Colonic mucosa (tissue), 4 donors: Measurements from ENCODE around the gene CETN3. TPM values are rescaled to one million over a fixed set of nuclear protein-coding genes. Genes with fewer than 3 reads are reported as not detected.

ENCODE experiments used
- DNase-seq: peaks from one replicate; pipeline ENCODE4 v3.0.0-alpha.2; 2020
- H3K27ac ChIP-seq: fragments of 200-600 bp; one replicate; pipeline ENCODE4 v1.8.0; 2021
- H3K27me3 ChIP-seq: fragments of 200-600 bp; one replicate; pipeline ENCODE4 v1.8.0; 2021
- H3K36me3 ChIP-seq: fragments of 200-600 bp; one replicate; pipeline ENCODE4 v1.8.0; 2021
- H3K4me1 ChIP-seq: fragments of 200-600 bp; one replicate; pipeline ENCODE4 v1.8.0; 2021; ENCODE audit warnings: mild to moderate bottlenecking
- H3K4me3 ChIP-seq: fragments of 200-600 bp; one replicate; pipeline ENCODE4 v1.8.0; 2021
- H3K9ac ChIP-seq, 2 donors: one replicate each; pipeline ENCODE4 v1.7.0; 2013; ENCODE audit warnings: control low read depth in 2 of 2, low read depth in 2 of 2, low read length in 2 of 2
- H3K9me3 ChIP-seq: fragments of 200-600 bp; one replicate; pipeline ENCODE4 v1.8.0; 2021
- CTCF ChIP-seq: fragments of 200-600 bp; IDR thresholded peaks from one replicate; pipeline ENCODE4 v1.8.0; 2022; ENCODE audit warnings: antibody characterized with exemption, mild to moderate bottlenecking
- intact Hi-C: fragments of 100-400 bp; cut with DNase I; formaldehyde crosslinking; loops from one replicate; pipeline ENCODE4 v1.14.1; 2022
- total RNA-seq, 2 donors: library from RNA; stranded (reverse); fragmentation: NEBNext Ultra II Directional in 1 of 2; extraction: Animal tissue kit (Norgen Biotek cat#: 25700) in 1 of 2; gene quantifications; one replicate each; pipeline ENCODE4 v1.2.1, GENCODE V29; 2021
- donor health status: healthy.
- donor health status: DM: no; HTN: no; CAD: no.
- donor health status: DM: no; HTN: no; CAD: no.

Gene CETN3
- total RNA-seq, 2 donors from 2014 or later: 18.2 to 25.7 TPM

GRCh38 chr5:90434116-90434714 is 24.7 kb upstream of the CETN3 start:
- no peaks in the 10 kb centered on the region for H3K9me3 ChIP-seq
- no peaks in the 10 kb centered on the region for H3K27me3 ChIP-seq
- intact Hi-C loops: no loop called here
- H3K36me3 ChIP-seq: no peaks in the 10 kb centered on the region
- no peak overlapping the region for H3K4me3 ChIP-seq
- peak; percentile 45 for TF ChIP-seq CTCF
- DNase-seq: peak; percentile 45
- H3K4me1 ChIP-seq: no peaks in the 10 kb centered on the region
- H3K9ac ChIP-seq: no peak overlapping the region
- H3K27ac ChIP-seq: no peak overlapping the region

GRCh38 chr5:90424245-90424644 is 14.7 kb upstream of the CETN3 start:
- intact Hi-C loops: no loop called here
- no peak for TF ChIP-seq CTCF
- Histone ChIP-seq H3K36me3 (no peaks in the 10 kb centered on the region), H3K27ac (no peak overlapping the region), H3K4me1 (no peaks in the 10 kb centered on the region), H3K27me3 (no peaks in the 10 kb centered on the region), H3K4me3 (no peak overlapping the region), H3K9me3 (no peaks in the 10 kb centered on the region), H3K9ac (no peak overlapping the region)
- no peak for DNase-seq

- no peaks in the 10 kb centered on the region for H3K27me3 ChIP-seq
- TF ChIP-seq CTCF: no peak
- intact Hi-C loops: no loop called here
- H3K9me3 ChIP-seq: no peaks in the 10 kb centered on the region
- no peak overlapping the region for H3K27ac ChIP-seq
- DNase-seq: no peak
- H3K36me3 ChIP-seq: no peaks in the 10 kb centered on the region
- no peak overlapping the region for H3K9ac ChIP-seq
- no peak overlapping the region for H3K4me3 ChIP-seq
- no peaks in the 10 kb centered on the region for H3K4me1 ChIP-seq
These were observed 11.6 kb upstream of the CETN3 start for GRCh38 chr5:90421136-90421535.

DNA sequence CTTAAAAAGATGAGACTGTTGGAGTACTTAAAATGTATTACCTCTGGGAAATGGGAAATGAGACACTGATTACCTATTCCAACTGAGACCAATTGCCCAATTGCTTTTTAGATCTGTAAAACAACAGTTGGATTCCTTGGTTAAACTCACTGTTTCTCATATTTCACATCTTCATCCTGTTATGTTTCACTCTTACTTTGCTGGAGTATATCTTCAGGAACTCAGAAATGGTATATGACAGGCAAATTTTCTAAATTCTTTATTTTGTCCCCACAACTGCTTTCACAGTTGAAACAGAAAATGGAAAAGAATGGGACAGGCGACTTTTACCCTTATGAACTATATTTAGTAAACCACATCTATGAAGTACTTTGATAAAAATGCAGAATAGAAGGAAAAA is 8.7 kb upstream of the CETN3 start:
- H3K27me3 ChIP-seq: no peaks in the 10 kb centered on the region
- no peaks in the 10 kb centered on the region for H3K36me3 ChIP-seq
- no peak overlapping the region for H3K27ac ChIP-seq
- no peaks in the 10 kb centered on the region for H3K9me3 ChIP-seq
- no peak for TF ChIP-seq CTCF
- no peak for DNase-seq
- no peak overlapping the region for H3K9ac ChIP-seq
- no peaks in the 10 kb centered on the region for H3K4me1 ChIP-seq
- intact Hi-C loops: no loop called here
- H3K4me3 ChIP-seq: no peak overlapping the region

GRCh38 chr5:90410178-90410762 is 714 bp upstream of the CETN3 start:
- Histone ChIP-seq H3K27ac (peak overlapping the region; percentile 80), H3K9ac (peak overlapping the region; percentile 90 to 99), H3K9me3 (no peaks in the 10 kb centered on the region), H3K4me1 (no peaks in the 10 kb centered on the region), H3K4me3 (peak overlapping the region; percentile 43), H3K36me3 (no peaks in the 10 kb centered on the region), H3K27me3 (no peaks in the 10 kb centered on the region)
- no peak for DNase-seq
- no peak for TF ChIP-seq CTCF
- intact Hi-C loops: loop anchor here (5.0 kb wide), 1 partner anchor 67 kb away; no protein-coding TSS in a partner anchor
